Stimulated activated CD8-positive, alpha-beta memory T cell treated with anti-CD3 and anti-CD28 coated beads, Interleukin-15, amount 100 ng/mL, for 4 hours (primary cell): ENCODE data around the gene KCNK15.

Experiments used
- DNase-seq, 2 donors: peaks; one replicate each; pipeline ENCODE4 v3.0.0-alpha.2; 2020; ENCODE audit warnings: low read depth in 2 of 2

Gene KCNK15

GRCh38 chr20:44790638-44791393 is 45.2 kb downstream of the KCNK15 start:
- no peak for DNase-seq

GRCh38 chr20:44792796-44793195 is 47.1 kb downstream of the KCNK15 start:
- DNase-seq = no peak

- no peak for DNase-seq
These were observed 50.2 kb downstream of the KCNK15 start for GRCh38 chr20:44795836-44796235.

GRCh38 chr20:44796311-44796710 is 50.6 kb downstream of the KCNK15 start:
- DNase-seq = no peak

GRCh38 chr20:44796758-44797457 is 51.2 kb downstream of the KCNK15 start:
- no peak for DNase-seq

GRCh38 chr20:44799691-44800090 is 54.0 kb downstream of the KCNK15 start:
- no peak for DNase-seq

- DNase-seq = no peak
These were observed 54.9 kb downstream of the KCNK15 start for GRCh38 chr20:44800391-44801046.
